Activated T-helper 2 cell treated with anti-CD3 and anti-CD28 coated beads, Interferon-gamma antibody, Interleukin-2, Interleukin-4, amounts not matched to agents 10 μg/mL and 5 μg/mL and 100 μg/mL, durations not matched to agents 14 hours and 24 hours and 36 hours (primary cell): ENCODE data around the gene ESR1. TPM values are rescaled to one million over a fixed set of nuclear protein-coding genes. Genes with fewer than 3 reads are reported as not detected.

Source experiments
- DNase-seq: peaks from one replicate; pipeline ENCODE4 v3.0.0; 2021; ENCODE audit warnings: low spot score
- H3K27ac Mint-ChIP-seq: one replicate; pipeline ENCODE4 v1.8.0; 2021; ENCODE audit warnings: mixed read lengths
- H3K27me3 Mint-ChIP-seq: one replicate; pipeline ENCODE4 v1.8.0; 2021; ENCODE audit warnings: low read depth, mixed read lengths
- H3K36me3 Mint-ChIP-seq: one replicate; pipeline ENCODE4 v1.8.0; 2021; ENCODE audit warnings: low read depth, mixed read lengths
- H3K4me1 Mint-ChIP-seq: one replicate; pipeline ENCODE4 v1.8.0; 2021; ENCODE audit warnings: low read depth, mixed read lengths
- H3K4me3 Mint-ChIP-seq: one replicate; pipeline ENCODE4 v1.8.0; 2021; ENCODE audit warnings: low read depth, mild to moderate bottlenecking, moderate library complexity, mixed read lengths
- H3K9me3 Mint-ChIP-seq: one replicate; pipeline ENCODE4 v1.8.0; 2021; ENCODE audit warnings: mixed read lengths
- intact Hi-C: fragments of 100-400 bp; cut with micrococcal nuclease; formaldehyde crosslinking; loops from one replicate; pipeline ENCODE4 v1.15.1; 2023
- total RNA-seq: library from RNA; stranded (reverse); gene quantifications from 2 replicates; pipeline ENCODE4 v1.2.3, GENCODE V29; 2022

The ESR1 gene
- not detected in 2 replicates for total RNA-seq

DNA sequence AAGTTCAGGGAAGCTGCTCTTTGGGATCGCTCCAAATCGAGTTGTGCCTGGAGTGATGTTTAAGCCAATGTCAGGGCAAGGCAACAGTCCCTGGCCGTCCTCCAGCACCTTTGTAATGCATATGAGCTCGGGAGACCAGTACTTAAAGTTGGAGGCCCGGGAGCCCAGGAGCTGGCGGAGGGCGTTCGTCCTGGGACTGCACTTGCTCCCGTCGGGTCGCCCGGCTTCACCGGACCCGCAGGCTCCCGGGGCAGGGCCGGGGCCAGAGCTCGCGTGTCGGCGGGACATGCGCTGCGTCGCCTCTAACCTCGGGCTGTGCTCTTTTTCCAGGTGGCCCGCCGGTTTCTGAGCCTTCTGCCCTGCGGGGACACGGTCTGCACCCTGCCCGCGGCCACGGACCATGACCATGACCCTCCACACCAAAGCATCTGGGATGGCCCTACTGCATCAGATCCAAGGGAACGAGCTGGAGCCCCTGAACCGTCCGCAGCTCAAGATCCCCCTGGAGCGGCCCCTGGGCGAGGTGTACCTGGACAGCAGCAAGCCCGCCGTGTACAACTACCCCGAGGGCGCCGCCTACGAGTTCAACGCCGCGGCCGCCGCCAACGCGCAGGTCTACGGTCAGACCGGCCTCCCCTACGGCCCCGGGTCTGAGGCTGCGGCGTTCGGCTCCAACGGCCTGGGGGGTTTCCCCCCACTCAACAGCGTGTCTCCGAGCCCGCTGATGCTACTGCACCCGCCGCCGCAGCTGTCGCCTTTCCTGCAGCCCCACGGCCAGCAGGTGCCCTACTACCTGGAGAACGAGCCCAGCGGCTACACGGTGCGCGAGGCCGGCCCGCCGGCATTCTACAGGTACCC, at the start of gene ESR1:
TSS of gene ESR1 (plus strand) at position 170 of the 858 bp plus-strand sequence. CDS start at position 401, 231 bp downstream.
- peak within 1 kb of the TSS; percentile 24 for H3K4me3 Mint-ChIP-seq
- no peaks in the 10 kb centered on the region for H3K36me3 Mint-ChIP-seq
- no peak within 1 kb of the TSS for H3K27ac Mint-ChIP-seq
- intact Hi-C loops: no loop called here
- H3K4me1 Mint-ChIP-seq: peaks cover 6% of the 10 kb centered on the region
- no peak for DNase-seq
- peaks cover 72% of the 10 kb centered on the region for H3K27me3 Mint-ChIP-seq
- no peaks in the 10 kb centered on the region for H3K9me3 Mint-ChIP-seq

DNA sequence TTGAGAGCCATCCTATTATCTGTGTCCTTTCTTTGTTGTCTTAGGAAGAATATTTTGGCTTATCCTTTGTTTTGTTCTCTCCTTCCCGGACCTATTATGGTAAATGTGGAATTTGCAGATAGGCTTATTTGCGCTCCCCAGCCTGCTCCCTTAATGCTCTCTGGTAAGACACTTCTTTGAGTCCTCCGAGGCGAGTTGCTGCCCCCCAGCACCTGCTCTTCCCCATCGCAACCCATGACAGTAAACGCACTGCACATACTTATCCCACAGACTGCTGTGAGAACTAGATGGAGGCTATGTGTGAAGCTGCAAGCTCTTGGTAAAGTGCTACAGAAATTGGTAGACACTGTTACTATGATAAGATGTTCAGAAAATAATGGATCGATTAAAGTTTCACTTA, 47.0 kb upstream of the ESR1 start:
- H3K4me1 Mint-ChIP-seq: peaks cover 42% of the 10 kb centered on the region
- peaks cover 2% of the 10 kb centered on the region for H3K36me3 Mint-ChIP-seq
- no peaks in the 10 kb centered on the region for H3K9me3 Mint-ChIP-seq
- DNase-seq: no peak
- H3K4me3 Mint-ChIP-seq: no peak overlapping the region
- no peaks in the 10 kb centered on the region for H3K27me3 Mint-ChIP-seq
- intact Hi-C loops: loop anchor here (5.0 to 10.0 kb wide), 2 partner anchors 83 to 574 kb away; no protein-coding TSS in a partner anchor
- H3K27ac Mint-ChIP-seq: no peak overlapping the region

DNA sequence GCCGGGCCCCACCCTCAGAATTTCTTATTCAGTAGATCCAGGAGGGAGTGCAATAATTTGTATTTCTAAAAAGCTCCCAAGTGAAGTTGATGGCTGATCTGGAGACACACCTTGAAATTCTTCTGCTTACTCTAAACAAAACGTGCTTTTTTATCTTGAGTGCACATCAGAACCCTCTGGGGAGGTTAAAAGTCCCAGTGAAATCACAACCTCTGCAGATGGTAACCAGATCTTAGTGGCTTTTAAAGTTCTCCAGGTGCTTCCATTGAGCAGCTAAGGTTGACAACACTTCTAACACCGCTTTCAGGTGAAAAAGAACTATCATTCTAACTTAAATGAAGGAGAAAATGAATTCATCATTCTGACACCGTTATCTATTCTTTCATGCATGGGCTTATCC, 45.6 kb upstream of the ESR1 start:
- Mint-ChIP-seq H3K4me3 (no peak overlapping the region), H3K9me3 (no peaks in the 10 kb centered on the region), H3K36me3 (peaks cover 2% of the 10 kb centered on the region), H3K27ac (no peak overlapping the region), H3K27me3 (peaks cover 2% of the 10 kb centered on the region), H3K4me1 (peaks cover 41% of the 10 kb centered on the region)
- no peak for DNase-seq
- intact Hi-C loops: loop anchor here (5.0 to 10.0 kb wide), 2 partner anchors 85 to 573 kb away; no protein-coding TSS in a partner anchor

DNA sequence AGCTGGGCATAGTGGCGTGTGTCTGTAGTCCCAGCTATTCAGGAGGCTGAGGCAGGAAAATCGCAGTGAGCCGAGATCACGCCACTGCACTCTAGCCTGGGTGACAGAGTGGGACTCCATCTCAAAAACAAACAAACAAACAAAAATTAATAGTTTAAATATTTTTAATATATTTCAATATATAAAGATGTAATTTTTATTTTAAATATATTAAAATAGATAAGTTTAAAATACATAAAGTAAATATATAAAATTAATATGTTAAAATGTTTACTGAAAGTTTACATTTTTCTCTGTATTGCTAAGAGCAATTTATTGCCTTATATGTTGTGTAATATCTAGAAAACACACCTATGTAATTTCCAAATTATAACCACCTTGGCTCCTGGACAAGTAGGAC, 44.7 kb upstream of the ESR1 start:
- Mint-ChIP-seq H3K9me3 (no peaks in the 10 kb centered on the region), H3K36me3 (no peaks in the 10 kb centered on the region), H3K27ac (no peak overlapping the region), H3K27me3 (peaks cover 7% of the 10 kb centered on the region), H3K4me3 (no peak overlapping the region), H3K4me1 (peaks cover 31% of the 10 kb centered on the region)
- no peak for DNase-seq
- intact Hi-C loops: loop anchor here (5.0 to 10.0 kb wide), 2 partner anchors 86 to 572 kb away; no protein-coding TSS in a partner anchor

DNA sequence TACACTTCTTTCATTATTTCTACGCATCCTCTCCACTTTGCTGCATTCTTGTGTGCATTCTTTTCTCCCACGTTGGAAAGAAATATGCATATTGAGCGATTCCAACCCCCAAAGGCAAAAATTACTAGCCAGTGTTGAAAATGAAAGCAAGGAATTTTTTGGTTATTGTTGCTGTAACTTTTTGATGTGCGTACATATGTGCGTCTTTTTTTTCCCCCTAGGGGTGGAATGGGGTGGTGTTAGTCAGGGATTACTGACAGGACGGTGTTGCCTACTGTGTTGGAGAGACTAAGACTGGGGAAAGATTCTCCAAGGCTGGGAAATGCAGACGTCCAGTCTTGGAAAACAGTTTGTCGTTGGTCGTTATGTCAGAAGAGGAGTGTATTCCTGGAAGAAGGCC, 44.2 kb upstream of the ESR1 start:
- Mint-ChIP-seq H3K27me3 (peaks cover 7% of the 10 kb centered on the region), H3K36me3 (no peaks in the 10 kb centered on the region), H3K9me3 (no peaks in the 10 kb centered on the region), H3K27ac (no peak overlapping the region), H3K4me1 (peaks cover 26% of the 10 kb centered on the region), H3K4me3 (no peak overlapping the region)
- DNase-seq: no peak
- intact Hi-C loops: loop anchor here (5.0 to 10.0 kb wide), 2 partner anchors 86 to 571 kb away; no protein-coding TSS in a partner anchor

DNA sequence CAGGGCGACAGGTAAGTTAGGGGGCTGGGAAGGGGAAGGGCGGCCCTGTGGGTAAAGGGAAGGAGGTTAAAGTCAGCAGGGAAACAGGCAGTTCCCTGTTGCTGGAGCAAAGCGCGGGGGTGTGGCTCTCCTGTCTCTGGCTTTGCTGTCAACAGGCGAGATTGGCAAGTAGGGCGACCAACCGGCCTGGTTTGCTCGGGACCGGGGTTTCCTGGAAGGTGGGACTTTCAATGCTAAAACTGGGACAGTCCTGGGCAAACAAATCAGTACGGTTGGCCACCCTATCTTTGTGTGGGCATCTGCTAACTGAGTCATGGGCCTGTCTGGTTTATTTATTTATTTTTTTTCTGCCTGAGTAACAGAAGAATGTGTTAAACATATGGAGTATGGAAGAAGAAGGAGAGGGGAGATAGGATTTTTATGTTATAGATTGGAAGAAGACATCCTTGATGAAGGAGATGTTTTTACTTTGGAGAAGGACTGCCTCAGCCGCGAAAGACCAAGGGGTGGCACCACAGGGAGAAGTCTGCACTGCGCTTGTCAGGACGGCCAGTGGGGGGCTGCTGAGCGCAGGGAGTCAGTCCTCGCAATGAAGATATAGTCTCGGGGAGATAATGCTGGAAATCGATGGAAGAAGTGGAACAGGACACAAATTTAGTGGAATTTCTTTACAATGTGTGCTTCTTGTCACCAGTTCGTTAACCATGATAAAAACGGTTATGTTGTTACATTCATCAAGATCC, 43.4 kb upstream of the ESR1 start:
- H3K36me3 Mint-ChIP-seq: no peaks in the 10 kb centered on the region

DNA sequence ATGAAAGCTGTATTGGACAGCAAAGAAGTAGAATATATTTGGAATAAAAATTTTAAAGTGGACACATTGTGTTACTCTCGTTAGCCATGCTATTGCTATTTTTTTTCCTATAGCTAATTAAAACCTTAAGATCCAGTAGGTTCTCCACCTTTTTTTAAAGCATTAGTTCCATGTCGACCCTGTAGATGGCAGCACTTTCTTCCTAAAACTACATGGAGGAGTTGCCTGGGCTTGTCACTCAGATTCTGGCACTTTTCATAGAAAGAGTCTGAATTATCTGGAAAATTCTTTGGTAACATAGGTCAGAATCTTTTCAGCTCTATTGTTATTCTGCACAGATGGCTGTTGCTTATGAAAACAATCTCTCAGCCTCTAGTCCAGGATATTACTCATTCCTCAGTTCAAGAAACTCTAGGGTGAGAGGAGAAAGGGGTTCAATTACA, 42.0 kb upstream of the ESR1 start:
- H3K9me3 Mint-ChIP-seq: no peaks in the 10 kb centered on the region
- H3K4me1 Mint-ChIP-seq: peaks cover 22% of the 10 kb centered on the region
- H3K27ac Mint-ChIP-seq: no peak overlapping the region
- peaks cover 13% of the 10 kb centered on the region for H3K27me3 Mint-ChIP-seq
- DNase-seq: no peak
- no peak overlapping the region for H3K4me3 Mint-ChIP-seq
- intact Hi-C loops: loop anchor here (1.0 to 10.0 kb wide), 2 partner anchors 503 to 569 kb away; no protein-coding TSS in a partner anchor
- no peaks in the 10 kb centered on the region for H3K36me3 Mint-ChIP-seq

More for the DNA sequence above, 43.4 kb upstream of the ESR1 start:
- intact Hi-C loops: loop anchor here (5.0 to 10.0 kb wide), 2 partner anchors 87 to 571 kb away; no protein-coding TSS in a partner anchor
- H3K9me3 Mint-ChIP-seq: no peaks in the 10 kb centered on the region
- H3K27ac Mint-ChIP-seq: no peak overlapping the region
- DNase-seq: no peak
- no peak overlapping the region for H3K4me3 Mint-ChIP-seq
- peaks cover 22% of the 10 kb centered on the region for H3K4me1 Mint-ChIP-seq
- H3K27me3 Mint-ChIP-seq: peaks cover 7% of the 10 kb centered on the region

DNA sequence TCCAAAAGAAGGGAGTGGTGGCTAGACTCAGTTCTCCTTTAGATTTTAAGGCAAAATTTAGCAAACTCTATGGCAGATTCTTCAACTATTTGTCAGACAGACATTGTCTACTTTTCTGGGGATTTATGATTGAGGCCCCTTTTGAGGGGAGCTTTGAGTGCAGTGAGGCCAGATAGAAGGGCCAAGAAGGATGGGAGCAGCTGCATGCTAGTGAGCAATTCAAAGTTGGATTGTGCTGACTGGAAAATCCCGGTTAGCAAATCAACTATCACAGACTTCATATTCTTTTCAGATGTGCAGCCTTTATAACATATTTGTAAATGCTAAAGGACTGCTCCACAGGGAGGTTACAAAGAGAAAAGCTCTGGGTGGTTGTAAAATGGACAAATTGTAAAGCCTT, 35.0 kb upstream of the ESR1 start:
- no peaks in the 10 kb centered on the region for H3K36me3 Mint-ChIP-seq
- no peaks in the 10 kb centered on the region for H3K4me1 Mint-ChIP-seq
- no peak for DNase-seq
- H3K27ac Mint-ChIP-seq: no peak overlapping the region
- intact Hi-C loops: no loop called here
- H3K27me3 Mint-ChIP-seq: peaks cover 14% of the 10 kb centered on the region
- no peaks in the 10 kb centered on the region for H3K9me3 Mint-ChIP-seq
- H3K4me3 Mint-ChIP-seq: no peak overlapping the region

DNA sequence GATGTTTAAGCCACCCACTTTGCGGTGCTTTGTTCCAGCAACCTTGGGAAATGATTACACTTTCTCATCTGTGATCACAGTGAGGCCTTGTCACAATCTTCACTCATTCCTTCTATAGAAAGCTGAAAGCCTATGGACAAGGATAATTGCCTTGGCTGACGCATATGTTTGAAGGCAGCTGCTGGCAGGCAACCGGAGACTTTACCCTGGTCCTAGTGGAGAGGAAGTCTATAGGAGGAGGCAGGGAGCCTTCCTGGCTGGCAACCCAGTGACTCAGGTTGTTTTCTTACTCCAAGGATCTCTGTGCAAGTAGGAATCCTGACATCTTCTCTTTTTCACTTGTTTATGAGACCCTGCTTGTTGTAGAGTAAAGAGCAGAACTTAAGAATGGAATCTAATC, 34.1 kb upstream of the ESR1 start:
- intact Hi-C loops: no loop called here
- Mint-ChIP-seq H3K27ac (no peak overlapping the region), H3K27me3 (peaks cover 14% of the 10 kb centered on the region), H3K4me3 (no peak overlapping the region), H3K4me1 (no peaks in the 10 kb centered on the region), H3K36me3 (no peaks in the 10 kb centered on the region), H3K9me3 (no peaks in the 10 kb centered on the region)
- DNase-seq: no peak

DNA sequence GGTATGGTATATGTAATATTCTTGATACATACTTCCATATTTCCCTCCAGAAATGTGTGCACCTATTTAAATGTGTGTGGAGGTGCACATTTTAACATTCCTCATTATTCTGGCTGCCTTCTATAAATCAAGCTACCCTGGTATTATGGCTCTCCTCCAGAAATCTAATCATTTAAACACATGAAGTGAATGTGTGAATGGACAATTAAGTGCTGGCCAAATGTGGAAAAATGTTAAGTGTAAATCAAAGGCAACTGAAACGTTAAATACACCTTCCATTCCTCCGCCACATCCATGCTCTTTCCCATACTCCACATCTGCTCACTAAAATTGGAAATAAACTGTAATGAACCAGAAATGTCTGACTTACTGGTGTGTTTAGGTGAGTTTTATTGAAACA, 24.9 kb upstream of the ESR1 start:
- intact Hi-C loops: no loop called here

DNA sequence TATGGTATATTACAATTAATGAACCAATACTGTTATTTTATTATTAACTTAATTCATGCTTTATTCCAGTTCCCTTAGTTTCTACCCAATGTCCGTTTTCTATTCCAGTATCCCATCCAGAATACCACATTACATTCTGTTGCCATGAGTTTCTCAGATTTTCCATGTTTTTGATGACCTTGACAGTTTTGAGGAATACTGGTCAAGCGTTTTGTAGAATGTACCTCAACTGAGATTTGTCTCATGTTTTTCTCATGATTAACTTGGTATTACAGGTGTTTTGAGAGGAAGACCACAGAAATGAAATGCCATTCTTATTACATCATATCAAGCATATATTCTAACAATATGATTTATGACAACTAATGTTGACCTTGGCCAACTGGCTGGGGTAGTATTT, 23.8 kb upstream of the ESR1 start:
- H3K27ac Mint-ChIP-seq: no peak overlapping the region
- H3K36me3 Mint-ChIP-seq: no peaks in the 10 kb centered on the region
- H3K4me3 Mint-ChIP-seq: no peak overlapping the region
- no peaks in the 10 kb centered on the region for H3K9me3 Mint-ChIP-seq
- no peaks in the 10 kb centered on the region for H3K4me1 Mint-ChIP-seq
- intact Hi-C loops: no loop called here
- peaks cover 5% of the 10 kb centered on the region for H3K27me3 Mint-ChIP-seq
- DNase-seq: no peak

More for the DNA sequence above, 24.9 kb upstream of the ESR1 start:
- no peak overlapping the region for H3K27ac Mint-ChIP-seq
- H3K4me1 Mint-ChIP-seq: no peaks in the 10 kb centered on the region
- no peaks in the 10 kb centered on the region for H3K36me3 Mint-ChIP-seq
- no peak for DNase-seq
- H3K9me3 Mint-ChIP-seq: no peaks in the 10 kb centered on the region
- H3K27me3 Mint-ChIP-seq: peaks cover 5% of the 10 kb centered on the region
- H3K4me3 Mint-ChIP-seq: no peak overlapping the region

DNA sequence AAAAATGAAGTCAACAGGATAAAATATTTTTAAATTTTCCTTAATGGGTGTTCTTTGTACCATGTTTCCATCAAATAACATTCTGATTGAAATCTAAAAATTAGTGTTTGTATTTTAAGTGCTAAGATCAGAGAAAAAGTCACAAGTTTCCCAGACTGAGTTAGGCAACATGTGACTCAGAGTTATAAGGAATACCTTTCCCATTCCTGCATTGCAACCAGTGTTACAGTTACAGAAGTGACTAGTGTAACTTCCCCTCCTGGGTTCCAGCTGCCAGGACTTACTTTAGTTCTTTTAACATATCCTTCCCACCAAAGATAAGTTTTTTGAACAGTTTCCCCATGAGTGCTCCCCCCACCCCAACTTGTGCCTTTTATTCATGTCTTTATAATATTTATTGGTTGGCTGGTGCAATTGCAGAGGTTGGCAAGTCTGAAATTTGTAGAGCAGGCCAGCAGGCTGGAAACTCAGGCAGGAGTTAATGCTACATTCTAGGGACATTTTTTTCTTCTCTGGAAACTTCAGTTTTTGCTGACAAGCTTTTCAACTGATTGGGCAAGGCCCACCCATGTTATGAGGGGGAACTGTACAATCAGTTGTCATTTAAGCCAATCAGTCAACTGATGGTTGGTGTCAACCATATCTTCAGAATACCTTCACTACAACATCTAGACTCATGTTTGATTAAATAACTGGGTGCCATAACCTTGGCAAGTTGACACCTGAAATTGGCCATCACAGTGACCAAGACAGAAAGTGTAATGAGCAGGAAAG, 22.9 kb upstream of the ESR1 start:
- DNase-seq: no peak
- H3K36me3 Mint-ChIP-seq: no peaks in the 10 kb centered on the region
- no peaks in the 10 kb centered on the region for H3K4me1 Mint-ChIP-seq
- H3K27me3 Mint-ChIP-seq: peaks cover 5% of the 10 kb centered on the region
- intact Hi-C loops: no loop called here
- H3K9me3 Mint-ChIP-seq: no peaks in the 10 kb centered on the region
- no peak overlapping the region for H3K27ac Mint-ChIP-seq
- no peak overlapping the region for H3K4me3 Mint-ChIP-seq
